Measurements from ENCODE around the gene CTNNA1. TPM values are rescaled to one million over a fixed set of nuclear protein-coding genes. Genes with fewer than 3 reads are reported as not detected.

The CTNNA1 gene
- total RNA-seq, 6 experiments from 2014 or later: 101 to 192 (median 123) TPM

- WGBS (ENCODE audit: insufficient coverage, low coverage, low lambda C conversion rate, missing lambda C conversion rate): 96% methylated on average over 5 of the region's 5 CpGs
- TF ChIP-seq POLR2A (IDR thresholded peaks at IDR 0.05) (no peak), CTCF (IDR thresholded peaks at IDR 0.05) (no peak)
- no peaks in the 10 kb centered on the region for H3K27me3 ChIP-seq
- peaks cover 0 to 15% (median 6%) of the 10 kb centered on the region in 4 donors for H3K36me3 ChIP-seq
- intact Hi-C loops (cut with DNase I): no loop called here
- peaks cover 0 to 4% (median 1%) of the 10 kb centered on the region in 4 donors for H3K4me1 ChIP-seq
- H3K9me3 ChIP-seq: no peaks in the 10 kb centered on the region
- ATAC-seq (no peak), DNase-seq (no peak)
- H3K4me3 ChIP-seq: no peak overlapping the region
- no peak overlapping the region for H3K27ac ChIP-seq
Observed at GRCh38 chr5:138947780-138948179, 194.6 kb downstream of the CTNNA1 start.

GRCh38 chr5:138948471-138949222 is 195.4 kb downstream of the CTNNA1 start:
- whole genome bisulfite sequencing (ENCODE audit: insufficient coverage, low coverage, low lambda C conversion rate, missing lambda C conversion rate): 88% methylated on average over 17 of the region's 23 CpGs
- Histone ChIP-seq H3K9me3 (no peaks in the 10 kb centered on the region), H3K27me3 (no peaks in the 10 kb centered on the region), H3K36me3 (peaks cover 0 to 15% (median 6%) of the 10 kb centered on the region in 4 donors), H3K4me1 (peaks cover 0 to 12% (median 3%) of the 10 kb centered on the region in 4 donors), H3K4me3 (no peak overlapping the region), H3K27ac (no peak overlapping the region)
- ATAC-seq (no peak), DNase-seq (no peak)
- intact Hi-C loops (cut with DNase I): no loop called here
- TF ChIP-seq CTCF (IDR thresholded peaks at IDR 0.05) (no peak), POLR2A (IDR thresholded peaks at IDR 0.05) (no peak)

GRCh38 chr5:138949223-138949574 is 196.0 kb downstream of the CTNNA1 start:
- Histone ChIP-seq H3K36me3 (peaks cover 0 to 15% (median 6%) of the 10 kb centered on the region in 4 donors), H3K27ac (no peak overlapping the region), H3K4me1 (peaks cover 0 to 14% (median 3%) of the 10 kb centered on the region in 4 donors), H3K9me3 (no peaks in the 10 kb centered on the region), H3K4me3 (no peak overlapping the region), H3K27me3 (no peaks in the 10 kb centered on the region)
- no peak for DNase-seq
- ATAC-seq: no peak
- intact Hi-C loops (cut with DNase I): no loop called here
- 83% methylated on average over 4 of the region's 4 CpGs for WGBS (ENCODE audit: insufficient coverage, low coverage, low lambda C conversion rate, missing lambda C conversion rate)
- TF ChIP-seq POLR2A (IDR thresholded peaks at IDR 0.05) (no peak), CTCF (IDR thresholded peaks at IDR 0.05) (no peak)

GRCh38 chr5:138949988-138950387 is 196.8 kb downstream of the CTNNA1 start:
- no peak overlapping the region for H3K4me3 ChIP-seq
- H3K27me3 ChIP-seq: no peaks in the 10 kb centered on the region
- WGBS (ENCODE audit: insufficient coverage, low coverage, low lambda C conversion rate, missing lambda C conversion rate): no CpG with 5 or more reads among the region's 3 CpGs
- H3K36me3 ChIP-seq: peaks cover 0 to 15% (median 6%) of the 10 kb centered on the region in 4 donors
- H3K4me1 ChIP-seq: peaks cover 0 to 15% (median 4%) of the 10 kb centered on the region in 4 donors
- intact Hi-C loops (cut with DNase I): no loop called here
- no peak for DNase-seq
- no peak for TF ChIP-seq POLR2A (IDR thresholded peaks at IDR 0.05)
- TF ChIP-seq CTCF (IDR thresholded peaks at IDR 0.05): no peak
- no peaks in the 10 kb centered on the region for H3K9me3 ChIP-seq
- H3K27ac ChIP-seq: no peak overlapping the region
- ATAC-seq: peak in 1 of 4 donors; percentile 30

Measured in right lobe of liver (tissue), 6 donors.